HCT116 (cell line): ENCODE measurements around the gene TARS3. TPM values are rescaled to one million over a fixed set of nuclear protein-coding genes. Genes with fewer than 3 reads are reported as not detected.

Experiments used
- ATAC-seq: fragments of 200-7000 bp; cut with Tn5 transposase; 2 replicates; pipeline ENCODE4 v1.9.1; 2020; ENCODE audit warnings: mild to moderate bottlenecking, moderate library complexity
- BruUV-seq: library from RNA; stranded (reverse); fragments of 400-500 nt; replicated peaks from 2 replicates; lab custom pipeline; 2021; lab: Mats Ljungman, UMichigan
- CTCF ChIA-PET: fragments of 300-600 bp; sonication (Branson Sonifier 250); formaldehyde crosslinking; loops from one replicate; lab custom pipeline; 2021; ENCODE audit warnings: antibody characterized with exemption; lab: Charles Lee
- POLR2A ChIA-PET: fragments of 300-600, 350-600 bp; sonication (Branson Sonifier 250); formaldehyde crosslinking; loops from one replicate; lab custom pipeline; 2021; ENCODE audit warnings: antibody characterized with exemption; lab: Charles Lee
- RAD21 ChIA-PET, 2 experiments: fragments of 300-600 bp; sonication (Branson Sonifier 250); formaldehyde crosslinking; loops; one replicate each; lab custom pipeline; 2023; ENCODE audit warnings: low total read pairs in 2 of 2; ENCODE audit not compliant: uncharacterized antibody in 2 of 2, unreplicated experiment in 2 of 2, low non-redundant PET in 1 of 2; lab: Charles Lee
- DNase-seq: peaks from one replicate; pipeline ENCODE4 v3.0.0-alpha.2; 2010; ENCODE audit warnings: low read depth, low spot score
- H2AFZ ChIP-seq: fragments of 200-600 bp; shearing (Covaris generic), sonication (generic); 2 replicates; pipeline ENCODE4 v1.6.1; 2017; ENCODE audit warnings: low read depth, mixed run types, mixed read lengths, antibody characterized with exemption, low read length; ENCODE audit not compliant: poor library complexity, severe bottlenecking
- H3K27ac ChIP-seq: 2 replicates; pipeline ENCODE4 v1.5.1; 2012; ENCODE audit warnings: low read depth, low read length
- H3K27me3 ChIP-seq: fragments of 200-600 bp; sonication (generic); 2 replicates; pipeline ENCODE4 v1.6.1; 2016; ENCODE audit warnings: mixed run types, low read length, mixed read lengths; ENCODE audit not compliant: insufficient read depth
- H3K36me3 ChIP-seq, 2 experiments: fragments of 200-500 bp in 1 of 2; fragments of 200-600 bp in 1 of 2; sonication (Bioruptor generic) in 1 of 2; sonication (generic) in 1 of 2; 2 replicates each; pipeline versions ENCODE4 v1.5.1 to v1.6.1; 2014 to 2016; ENCODE audit warnings: low read length in 2 of 2, inconsistent platforms in 1 of 2, mixed read lengths in 1 of 2, mixed run types in 1 of 2; ENCODE audit not compliant: insufficient read depth in 2 of 2, control insufficient read depth in 1 of 2
- H3K4me1 ChIP-seq, 2 experiments: fragments of 200-600 bp in 1 of 2; sonication (generic) in 1 of 2; 2 replicates each; pipeline versions ENCODE4 v1.5.1 to v1.6.1; 2012 to 2017; ENCODE audit warnings: low read length in 2 of 2, inconsistent platforms in 1 of 2, mild to moderate bottlenecking in 1 of 2, mixed read lengths in 1 of 2, mixed run types in 1 of 2, moderate library complexity in 1 of 2; ENCODE audit not compliant: insufficient read depth in 2 of 2, control insufficient read depth in 1 of 2
- H3K4me2 ChIP-seq: fragments of 200-600 bp; sonication (generic); 2 replicates; pipeline ENCODE4 v1.6.1; 2017; ENCODE audit warnings: mixed run types, low read length, mixed read lengths
- H3K4me3 ChIP-seq, 2 experiments: fragments of 200-600 bp in 1 of 2; sonication (generic) in 1 of 2; replicated peaks in 1 of 2; 2 replicates each; pipeline ENCODE4 v1.5.1; 2011 to 2016; ENCODE audit warnings: low read length in 2 of 2, control low read depth in 1 of 2, low read depth in 1 of 2, mild to moderate bottlenecking in 1 of 2, mixed read lengths in 1 of 2, mixed run types in 1 of 2
- H3K79me2 ChIP-seq: fragments of 200-600 bp; sonication (generic); 2 replicates; pipeline ENCODE4 v1.6.1; 2017; ENCODE audit warnings: mild to moderate bottlenecking, mixed run types, low read length, moderate library complexity, mixed read lengths; ENCODE audit not compliant: insufficient read depth
- H3K9ac ChIP-seq: fragments of 200-600 bp; sonication (generic); 2 replicates; pipeline ENCODE4 v1.6.1; 2016; ENCODE audit warnings: low read length, mixed read lengths
- H3K9me2 ChIP-seq: fragments of 200-600 bp; sonication (generic), shearing (Covaris generic); 2 replicates; pipeline ENCODE4 v1.6.1; 2017; ENCODE audit warnings: mixed run types, mild to moderate bottlenecking, moderate library complexity; ENCODE audit not compliant: insufficient read depth
- H3K9me3 ChIP-seq, 2 experiments: fragments of 200-500 bp in 1 of 2; fragments of 200-600 bp in 1 of 2; sonication (Bioruptor generic) in 1 of 2; sonication (generic) in 1 of 2; 2 replicates each; pipeline ENCODE4 v1.6.1; 2014 to 2017; ENCODE audit warnings: low read length in 2 of 2, mixed read lengths in 2 of 2, inconsistent platforms in 1 of 2, low read depth in 1 of 2, mild to moderate bottlenecking in 1 of 2, mixed run types in 1 of 2, moderate library complexity in 1 of 2; ENCODE audit not compliant: control insufficient read depth in 1 of 2, insufficient read depth in 1 of 2
- H4K20me1 ChIP-seq: fragments of 200-600 bp; sonication (generic), shearing (Covaris generic); 2 replicates; pipeline ENCODE4 v1.6.1; 2017; ENCODE audit warnings: mixed run types, mild to moderate bottlenecking, moderate library complexity; ENCODE audit not compliant: insufficient read depth
- CBX3 ChIP-seq: IDR thresholded peaks from 2 replicates; pipeline ENCODE4 v1.6.1; 2012; ENCODE audit warnings: low read depth
- CEBPB ChIP-seq: IDR thresholded peaks from 2 replicates; pipeline ENCODE4 v1.6.1; 2012; ENCODE audit warnings: low read depth
- EGR1 ChIP-seq: IDR thresholded peaks from 2 replicates; pipeline ENCODE4 v1.6.1; 2012; ENCODE audit warnings: low read depth
- ELF1 ChIP-seq: IDR thresholded peaks from 2 replicates; pipeline ENCODE4 v1.6.1; 2012; ENCODE audit warnings: low read depth, borderline replicate concordance
- EZH2 ChIP-seq: fragments of 200-600 bp; sonication (generic); IDR thresholded peaks from 2 replicates; pipeline ENCODE4 v1.6.1; 2017; ENCODE audit warnings: antibody characterized with exemption, mixed run types
- EZH2phosphoT487 ChIP-seq: fragments of 200-600 bp; IDR thresholded peaks from 2 replicates; pipeline ENCODE4 v1.6.1; 2018; ENCODE audit warnings: antibody characterized with exemption, borderline replicate concordance
- FOSL1 ChIP-seq: IDR thresholded peaks from 2 replicates; pipeline ENCODE4 v1.6.1; 2012; ENCODE audit warnings: low read depth
- JUND ChIP-seq: IDR thresholded peaks from 2 replicates; pipeline ENCODE4 v1.6.1; 2012
- MAX ChIP-seq: IDR thresholded peaks from 2 replicates; pipeline ENCODE4 v1.6.1; 2012
- POLR2A ChIP-seq: IDR thresholded peaks from 2 replicates; pipeline ENCODE4 v1.7.0; 2011; ENCODE audit warnings: borderline replicate concordance; ENCODE audit not compliant: insufficient read depth, insufficient read length; ENCODE audit errors: extremely low read depth
- POLR2AphosphoS5 ChIP-seq: IDR thresholded peaks from 2 replicates; pipeline ENCODE4 v1.6.1; 2011; ENCODE audit warnings: mild to moderate bottlenecking, low read depth, low read length, moderate library complexity
- SIN3A ChIP-seq: IDR thresholded peaks from 2 replicates; pipeline ENCODE4 v1.6.1; 2012; ENCODE audit warnings: low read depth
- SP1 ChIP-seq: IDR thresholded peaks from 2 replicates; pipeline ENCODE4 v1.6.1; 2012; ENCODE audit warnings: low read depth
- SRF ChIP-seq: IDR thresholded peaks from 2 replicates; pipeline ENCODE4 v1.6.1; 2012; ENCODE audit warnings: low read depth
- TCF7L2 ChIP-seq: IDR thresholded peaks from 2 replicates; pipeline ENCODE4 v1.7.0; 2011; ENCODE audit warnings: borderline replicate concordance, inconsistent platforms; ENCODE audit not compliant: insufficient read depth, insufficient read length; ENCODE audit errors: extremely low read depth
- YY1 ChIP-seq: IDR thresholded peaks from 2 replicates; pipeline ENCODE4 v1.6.1; 2011; ENCODE audit warnings: low read length, low read depth, moderate library complexity, mild to moderate bottlenecking; ENCODE audit not compliant: insufficient replicate concordance; ENCODE audit errors: extremely low read depth
- ZBTB33 ChIP-seq: IDR thresholded peaks from 2 replicates; pipeline ENCODE4 v1.6.1; 2011; ENCODE audit warnings: mild to moderate bottlenecking, low read length, moderate library complexity; ENCODE audit not compliant: insufficient replicate concordance; ENCODE audit errors: extremely low read depth
- ZNF274 ChIP-seq: fragments of 200-500 bp; sonication (Bioruptor generic); IDR thresholded peaks from 2 replicates; pipeline ENCODE4 v1.6.1; 2014; ENCODE audit warnings: mild to moderate bottlenecking, low read depth, low read length, inconsistent platforms
- intact Hi-C: fragments of 100-400 bp; cut with micrococcal nuclease; formaldehyde crosslinking; loops from 2 replicates; pipeline ENCODE4 v1.10.0; 2022
- total RNA-seq: library from RNA; stranded (reverse); gene quantifications from one replicate; pipeline ENCODE4 v1.2.1, GENCODE V29; 2021; ENCODE audit not compliant: unreplicated experiment
- TF ChIP-seq, protein P1 (sequence below): IDR thresholded peaks from 2 replicates; pipeline ENCODE4 v1.6.1; 2012; ENCODE audit warnings: low read depth
- TF ChIP-seq, protein P2 (sequence below), 3 experiments: fragments of 200-600 bp in 1 of 3; sonication (generic) in 1 of 3; IDR thresholded peaks in 2 of 3; conservative IDR thresholded peaks in 1 of 3; 2 replicates each; pipeline ENCODE4 v1.5.1; 2012 to 2017; ENCODE audit warnings: low read depth in 2 of 3, low read length in 2 of 3, antibody characterized with exemption in 1 of 3, borderline replicate concordance in 1 of 3, control low read depth in 1 of 3, mild to moderate bottlenecking in 1 of 3, mixed read lengths in 1 of 3, mixed run types in 1 of 3, moderate library complexity in 1 of 3; ENCODE audit not compliant: insufficient read depth in 1 of 3

TARS3 gene
- total RNA-seq, 1 experiment from 2014 or later, result 11.1 TPM

- Histone ChIP-seq H3K27ac (no peak overlapping the region), H3K4me3 (no peak overlapping the region), H4K20me1 (peaks cover 8% of the 10 kb centered on the region; the same call in 1 of the 2 replicates), H3K79me2 (peaks cover 8% of the 10 kb centered on the region; the same call in 1 of the 2 replicates), H3K9ac (no peak overlapping the region), H3K36me3 (peaks cover 12 to 24% of the 10 kb centered on the region in 2 experiments; a peak in 3 of 4 replicates), H3K9me2 (no peaks in the 10 kb centered on the region), H3K27me3 (no peaks in the 10 kb centered on the region), H3K9me3 (no peaks in the 10 kb centered on the region), H3K4me2 (peak overlapping the region; percentile 46), H3K4me1 (peaks cover 0 to 7% of the 10 kb centered on the region in 2 experiments; a peak in 2 of 4 replicates), H2AFZ (no peak overlapping the region)
- TF ChIP-seq EZH2phosphoT487 (no peak), POLR2A (no peak), MAX (no peak), CBX3 (no peak), SP1 (no peak), POLR2AphosphoS5 (no peak), JUND (no peak), TCF7L2 (no peak), CEBPB (no peak), FOSL1 (no peak; the same call in 1 of the 2 replicates), SRF (no peak), EGR1 (no peak), ZBTB33 (no peak), YY1 (no peak), EZH2 (no peak), ELF1 (no peak), ZNF274 (no peak), SIN3A (no peak)
- TF ChIP-seq, protein P1, sequence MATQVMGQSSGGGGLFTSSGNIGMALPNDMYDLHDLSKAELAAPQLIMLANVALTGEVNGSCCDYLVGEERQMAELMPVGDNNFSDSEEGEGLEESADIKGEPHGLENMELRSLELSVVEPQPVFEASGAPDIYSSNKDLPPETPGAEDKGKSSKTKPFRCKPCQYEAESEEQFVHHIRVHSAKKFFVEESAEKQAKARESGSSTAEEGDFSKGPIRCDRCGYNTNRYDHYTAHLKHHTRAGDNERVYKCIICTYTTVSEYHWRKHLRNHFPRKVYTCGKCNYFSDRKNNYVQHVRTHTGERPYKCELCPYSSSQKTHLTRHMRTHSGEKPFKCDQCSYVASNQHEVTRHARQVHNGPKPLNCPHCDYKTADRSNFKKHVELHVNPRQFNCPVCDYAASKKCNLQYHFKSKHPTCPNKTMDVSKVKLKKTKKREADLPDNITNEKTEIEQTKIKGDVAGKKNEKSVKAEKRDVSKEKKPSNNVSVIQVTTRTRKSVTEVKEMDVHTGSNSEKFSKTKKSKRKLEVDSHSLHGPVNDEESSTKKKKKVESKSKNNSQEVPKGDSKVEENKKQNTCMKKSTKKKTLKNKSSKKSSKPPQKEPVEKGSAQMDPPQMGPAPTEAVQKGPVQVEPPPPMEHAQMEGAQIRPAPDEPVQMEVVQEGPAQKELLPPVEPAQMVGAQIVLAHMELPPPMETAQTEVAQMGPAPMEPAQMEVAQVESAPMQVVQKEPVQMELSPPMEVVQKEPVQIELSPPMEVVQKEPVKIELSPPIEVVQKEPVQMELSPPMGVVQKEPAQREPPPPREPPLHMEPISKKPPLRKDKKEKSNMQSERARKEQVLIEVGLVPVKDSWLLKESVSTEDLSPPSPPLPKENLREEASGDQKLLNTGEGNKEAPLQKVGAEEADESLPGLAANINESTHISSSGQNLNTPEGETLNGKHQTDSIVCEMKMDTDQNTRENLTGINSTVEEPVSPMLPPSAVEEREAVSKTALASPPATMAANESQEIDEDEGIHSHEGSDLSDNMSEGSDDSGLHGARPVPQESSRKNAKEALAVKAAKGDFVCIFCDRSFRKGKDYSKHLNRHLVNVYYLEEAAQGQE, result no peak
- TF ChIP-seq, protein P2, sequence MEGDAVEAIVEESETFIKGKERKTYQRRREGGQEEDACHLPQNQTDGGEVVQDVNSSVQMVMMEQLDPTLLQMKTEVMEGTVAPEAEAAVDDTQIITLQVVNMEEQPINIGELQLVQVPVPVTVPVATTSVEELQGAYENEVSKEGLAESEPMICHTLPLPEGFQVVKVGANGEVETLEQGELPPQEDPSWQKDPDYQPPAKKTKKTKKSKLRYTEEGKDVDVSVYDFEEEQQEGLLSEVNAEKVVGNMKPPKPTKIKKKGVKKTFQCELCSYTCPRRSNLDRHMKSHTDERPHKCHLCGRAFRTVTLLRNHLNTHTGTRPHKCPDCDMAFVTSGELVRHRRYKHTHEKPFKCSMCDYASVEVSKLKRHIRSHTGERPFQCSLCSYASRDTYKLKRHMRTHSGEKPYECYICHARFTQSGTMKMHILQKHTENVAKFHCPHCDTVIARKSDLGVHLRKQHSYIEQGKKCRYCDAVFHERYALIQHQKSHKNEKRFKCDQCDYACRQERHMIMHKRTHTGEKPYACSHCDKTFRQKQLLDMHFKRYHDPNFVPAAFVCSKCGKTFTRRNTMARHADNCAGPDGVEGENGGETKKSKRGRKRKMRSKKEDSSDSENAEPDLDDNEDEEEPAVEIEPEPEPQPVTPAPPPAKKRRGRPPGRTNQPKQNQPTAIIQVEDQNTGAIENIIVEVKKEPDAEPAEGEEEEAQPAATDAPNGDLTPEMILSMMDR (IDR thresholded peaks at IDR 0.05 in 2 of 3, conservative IDR thresholded peaks at IDR 0.05 in 1 of 3; ENCODE audit: borderline replicate concordance in 1 of 3, insufficient read depth in 1 of 3, low read depth in 2 of 3, low read length in 2 of 3), result no peak
- no peak for DNase-seq
- intact Hi-C loops, result no loop called here
- CTCF ChIA-PET, result no interaction called here
- RAD21 ChIA-PET, result no interaction called here
- POLR2A ChIA-PET, result no interaction called here
- no peak for ATAC-seq
- no TSS peak for BruUV-seq
These were observed 86.4 kb downstream of the TARS3 start for GRCh38 chr15:101637919-101638318.
